ENCODE measurements around the gene PHC1. TPM values are rescaled to one million over a fixed set of nuclear protein-coding genes. Genes with fewer than 3 reads are reported as not detected.

Gene PHC1
- total and polyA plus RNA-seq, 8 donors: 4.3 to 176 (median 18.5) TPM

DNA sequence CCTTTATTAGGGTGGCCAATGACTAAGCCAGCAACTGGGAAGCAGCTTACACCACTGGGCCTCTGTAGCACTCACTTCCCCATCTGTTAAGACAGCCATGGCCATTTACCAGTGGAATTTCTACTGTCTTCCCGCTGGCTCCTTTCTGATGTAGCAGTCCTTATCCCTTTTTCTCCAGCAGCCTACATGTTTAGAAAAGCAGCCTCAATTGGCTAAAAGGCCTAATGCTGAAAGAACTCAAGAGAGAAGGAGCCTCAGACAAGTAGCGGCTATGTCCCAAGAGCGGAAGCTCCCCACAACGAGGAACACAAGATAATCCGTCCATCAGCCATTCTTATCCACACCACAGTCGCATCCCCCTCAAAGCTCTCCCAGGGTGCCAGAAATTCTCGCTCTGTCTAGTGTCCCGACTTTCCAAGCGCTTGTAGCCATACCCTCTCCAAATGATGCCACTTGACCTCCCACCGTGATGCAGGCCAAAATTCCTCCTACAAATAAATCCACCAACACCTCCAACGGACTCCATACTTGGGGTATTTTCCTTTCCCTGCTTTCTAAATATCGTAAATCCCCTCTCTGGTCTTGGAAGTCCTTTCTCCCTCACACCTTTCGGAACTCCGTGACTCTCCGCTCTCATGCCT is 34.5 kb downstream of the PHC1 start:
- H3K36me3 ChIP-seq: peaks cover 8 to 27% (median 25%) of the 10 kb centered on the region in 4 donors
- 1% methylated on average over 15 of the region's 15 CpGs for WGBS, 5 donors
- intact Hi-C loops (cut with DNase I; ENCODE audit: low total_unique reads): loop anchor here (5.0 kb wide), 1 partner anchor 93 kb away; no protein-coding TSS in a partner anchor
- H3K27me3 ChIP-seq: no peaks in the 10 kb centered on the region
- H3K4me3 ChIP-seq: peak overlapping the region; percentile 62 to 85 (median 79)
- no peak for TF ChIP-seq POLR2AphosphoS5 (IDR thresholded peaks at IDR 0.05)
- peak in 1 of 2 donors; percentile 40 for DNase-seq
- H3K9me3 ChIP-seq: no peaks in the 10 kb centered on the region
- peak overlapping the region; percentile 95 to 99 (median 97) for H3K27ac ChIP-seq
- peaks cover 13 to 43% (median 35%) of the 10 kb centered on the region in 4 donors for H3K4me1 ChIP-seq

DNA sequence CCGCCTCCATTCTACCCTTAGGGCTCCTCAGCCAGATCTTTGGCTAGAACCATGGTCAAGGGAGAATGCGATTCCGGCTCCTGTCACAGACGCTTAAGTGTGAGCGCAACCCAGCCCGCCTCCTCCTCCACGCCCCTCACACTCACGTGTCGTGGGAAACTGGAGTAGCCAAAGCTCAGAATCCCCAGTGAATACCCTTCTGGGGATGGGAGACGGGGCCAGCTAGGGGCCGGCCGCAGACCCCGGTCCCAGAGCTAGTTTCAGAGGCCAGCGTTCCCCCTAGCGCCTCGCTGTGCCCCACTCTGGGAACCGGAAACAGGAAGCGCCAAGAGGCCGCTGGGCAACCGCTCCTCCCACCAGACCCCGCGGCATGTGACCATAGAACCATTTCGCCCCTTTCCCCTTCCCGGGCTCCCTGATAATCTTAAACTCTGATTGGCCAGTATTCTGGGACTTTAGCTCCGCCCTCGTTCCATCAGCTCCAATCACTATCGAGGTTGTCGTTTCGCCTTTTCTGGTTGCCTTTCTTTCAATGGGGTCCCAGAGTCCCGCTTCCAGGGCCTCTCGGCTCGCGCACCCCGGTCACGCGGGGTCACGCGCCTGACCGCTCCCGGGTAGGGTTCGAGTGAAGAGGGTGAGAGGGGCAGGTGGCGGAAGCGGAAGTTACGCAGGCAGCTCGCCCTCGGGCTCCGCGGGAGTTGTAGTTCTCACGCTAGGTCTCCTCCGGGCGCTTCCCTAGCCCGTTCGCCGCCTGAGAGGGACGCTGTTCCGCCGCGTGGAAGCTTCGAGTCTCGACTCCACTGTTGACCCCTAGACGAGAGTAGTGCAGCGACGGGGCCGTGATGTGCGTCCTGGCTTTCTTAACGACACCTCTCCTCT is 35.3 kb downstream of the PHC1 start, which contains the start of gene M6PR:
Gene M6PR (minus strand): TSS at position 304 of the 879 bp plus-strand sequence. CDS start 3,241 bp downstream, outside the sequence.
- intact Hi-C loops (cut with DNase I; ENCODE audit: low total_unique reads): loop anchor here (5.0 kb wide), 1 partner anchor 93 kb away; no protein-coding TSS in a partner anchor
- Histone ChIP-seq H3K9me3 (no peaks in the 10 kb centered on the region), H3K27me3 (no peaks in the 10 kb centered on the region), H3K4me3 (peak within 1 kb of the TSS; percentile 62 to 85 (median 79)), H3K36me3 (peaks cover 7 to 20% (median 18%) of the 10 kb centered on the region in 4 donors), H3K27ac (peak within 1 kb of the TSS; percentile 95 to 99 (median 97)), H3K4me1 (peaks cover 13 to 43% (median 35%) of the 10 kb centered on the region in 4 donors)
- WGBS, 5 donors: 0 to 1% (median 0%) methylated on average over 39 to 66 of the region's 66 CpGs
- TF ChIP-seq POLR2AphosphoS5 (IDR thresholded peaks at IDR 0.05) (peak; percentile 50 to 87 (median 82)), EP300 (IDR thresholded peaks at IDR 0.05) (no peak), POLR2A (IDR thresholded peaks at IDR 0.05) (peak in 2 of 4 donors; percentile 22 to 25)
- TF ChIP-seq, protein P1, sequence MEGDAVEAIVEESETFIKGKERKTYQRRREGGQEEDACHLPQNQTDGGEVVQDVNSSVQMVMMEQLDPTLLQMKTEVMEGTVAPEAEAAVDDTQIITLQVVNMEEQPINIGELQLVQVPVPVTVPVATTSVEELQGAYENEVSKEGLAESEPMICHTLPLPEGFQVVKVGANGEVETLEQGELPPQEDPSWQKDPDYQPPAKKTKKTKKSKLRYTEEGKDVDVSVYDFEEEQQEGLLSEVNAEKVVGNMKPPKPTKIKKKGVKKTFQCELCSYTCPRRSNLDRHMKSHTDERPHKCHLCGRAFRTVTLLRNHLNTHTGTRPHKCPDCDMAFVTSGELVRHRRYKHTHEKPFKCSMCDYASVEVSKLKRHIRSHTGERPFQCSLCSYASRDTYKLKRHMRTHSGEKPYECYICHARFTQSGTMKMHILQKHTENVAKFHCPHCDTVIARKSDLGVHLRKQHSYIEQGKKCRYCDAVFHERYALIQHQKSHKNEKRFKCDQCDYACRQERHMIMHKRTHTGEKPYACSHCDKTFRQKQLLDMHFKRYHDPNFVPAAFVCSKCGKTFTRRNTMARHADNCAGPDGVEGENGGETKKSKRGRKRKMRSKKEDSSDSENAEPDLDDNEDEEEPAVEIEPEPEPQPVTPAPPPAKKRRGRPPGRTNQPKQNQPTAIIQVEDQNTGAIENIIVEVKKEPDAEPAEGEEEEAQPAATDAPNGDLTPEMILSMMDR (IDR thresholded peaks at IDR 0.05): peak in 3 of 7 experiments; percentile 24 to 50 (median 35)
- peak; percentile 90 to 97 for DNase-seq

DNA sequence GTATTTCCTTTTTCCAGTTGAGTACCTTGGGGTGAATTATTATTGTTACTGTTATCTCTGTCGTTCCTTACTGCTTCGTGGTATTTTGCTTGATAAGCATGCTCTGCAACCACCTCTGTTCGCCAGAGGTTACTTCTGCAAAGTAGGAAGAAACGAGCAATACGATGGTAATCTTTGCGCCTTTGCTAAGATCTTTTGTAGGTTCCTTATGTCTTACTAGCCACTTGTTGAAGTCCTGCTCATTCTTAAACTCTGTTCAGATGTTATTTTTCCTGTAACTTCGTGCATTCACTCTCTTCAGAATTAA is 35.9 kb downstream of the PHC1 start:
- WGBS, 5 donors: 0 to 1% (median 0%) methylated on average over 7 of the region's 7 CpGs
- no peak for DNase-seq
- intact Hi-C loops (cut with DNase I; ENCODE audit: low total_unique reads): no loop called here
- H3K4me3 ChIP-seq: peak overlapping the region; percentile 62 to 85 (median 79)
- no peaks in the 10 kb centered on the region for H3K9me3 ChIP-seq
- no peaks in the 10 kb centered on the region for H3K27me3 ChIP-seq
- peaks cover 3 to 14% (median 12%) of the 10 kb centered on the region in 4 donors for H3K36me3 ChIP-seq
- TF ChIP-seq EP300 (IDR thresholded peaks at IDR 0.05) (no peak), POLR2AphosphoS5 (IDR thresholded peaks at IDR 0.05) (no peak), POLR2A (IDR thresholded peaks at IDR 0.05) (no peak)
- TF ChIP-seq, protein P1 (IDR thresholded peaks at IDR 0.05): no peak
- H3K27ac ChIP-seq: peak overlapping the region; percentile 95 to 99 (median 97)
- peaks cover 13 to 43% (median 35%) of the 10 kb centered on the region in 4 donors for H3K4me1 ChIP-seq

DNA sequence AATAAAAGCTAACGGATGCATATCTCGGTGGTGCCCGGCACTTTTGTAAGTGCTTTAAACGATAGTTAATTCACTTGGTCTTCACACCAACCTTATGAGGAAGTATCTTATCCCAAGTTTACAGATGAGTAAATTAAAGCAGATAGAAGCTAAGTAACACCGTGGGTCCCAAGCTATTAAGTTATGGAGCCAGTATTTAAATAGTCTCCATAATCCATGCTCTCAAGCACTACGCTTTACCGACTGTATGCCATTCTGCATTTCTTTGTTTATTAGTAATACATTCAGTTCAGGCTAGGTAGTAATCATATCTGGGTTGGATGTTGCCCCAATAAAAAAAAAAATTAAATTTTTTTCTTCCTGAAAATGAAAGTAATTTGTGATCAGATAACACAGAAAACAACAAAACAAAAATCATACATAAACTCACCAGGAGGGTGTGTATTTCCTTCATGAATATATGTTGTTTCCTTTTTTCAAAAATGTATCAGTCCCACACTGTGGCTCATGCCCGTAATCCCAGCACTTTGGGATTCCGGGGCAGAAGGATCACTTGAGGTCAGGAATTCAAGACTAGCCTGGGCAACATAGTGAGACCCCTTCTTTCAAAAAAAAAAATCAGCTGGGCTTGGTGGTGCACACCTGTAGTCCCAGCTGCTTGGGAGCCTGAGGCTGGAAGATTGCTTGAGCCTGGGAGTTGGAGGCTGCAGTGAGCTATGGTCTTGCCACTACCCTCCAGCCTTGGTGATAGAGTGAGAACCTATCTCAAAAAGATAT is 36.6 kb downstream of the PHC1 start:
- H3K9me3 ChIP-seq: no peaks in the 10 kb centered on the region
- 18 to 22% (median 21%) methylated on average over 9 of the region's 9 CpGs for WGBS, 5 donors
- peaks cover 13 to 43% (median 35%) of the 10 kb centered on the region in 4 donors for H3K4me1 ChIP-seq
- no peaks in the 10 kb centered on the region for H3K27me3 ChIP-seq
- intact Hi-C loops (cut with DNase I; ENCODE audit: low total_unique reads): no loop called here
- H3K27ac ChIP-seq: peak overlapping the region in 4 of 5 donors; percentile 95 to 99 (median 97)
- DNase-seq: no peak
- TF ChIP-seq POLR2AphosphoS5 (IDR thresholded peaks at IDR 0.05) (no peak), POLR2A (IDR thresholded peaks at IDR 0.05) (no peak), EP300 (IDR thresholded peaks at IDR 0.05) (no peak)
- TF ChIP-seq, protein P1 (IDR thresholded peaks at IDR 0.05): no peak
- H3K36me3 ChIP-seq: peaks cover 0 to 7% (median 5%) of the 10 kb centered on the region in 4 donors
- H3K4me3 ChIP-seq: peak overlapping the region; percentile 62 to 85 (median 79)
